ENCODE data around the gene MBD3L2.
"Not testable (repeated sequence)": the region's sequence is repeated elsewhere in the genome, so short reads cannot be mapped to it uniquely, and the experiment has no call there.

The MBD3L2 gene

DNA sequence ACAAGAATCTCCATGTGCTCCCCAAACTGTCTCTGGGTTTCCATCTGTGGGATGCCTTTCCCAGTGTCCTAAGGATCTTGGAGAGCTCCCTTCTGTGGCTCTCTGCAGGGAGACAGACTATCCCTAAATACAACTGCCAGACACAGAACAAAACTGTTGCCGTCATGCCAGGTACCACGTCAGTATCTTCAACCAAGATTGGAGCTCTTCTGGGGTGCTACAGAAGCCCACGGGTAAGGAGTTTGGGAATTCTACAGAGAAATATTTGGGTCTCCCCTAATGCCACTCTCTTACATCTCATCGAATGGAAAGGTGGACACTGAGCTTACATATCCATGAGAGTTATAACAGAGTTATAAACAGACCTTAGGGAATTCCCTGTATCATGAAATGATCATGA, 14.2 kb downstream of the MBD3L2 start:
- DNase-seq = no peak

DNA sequence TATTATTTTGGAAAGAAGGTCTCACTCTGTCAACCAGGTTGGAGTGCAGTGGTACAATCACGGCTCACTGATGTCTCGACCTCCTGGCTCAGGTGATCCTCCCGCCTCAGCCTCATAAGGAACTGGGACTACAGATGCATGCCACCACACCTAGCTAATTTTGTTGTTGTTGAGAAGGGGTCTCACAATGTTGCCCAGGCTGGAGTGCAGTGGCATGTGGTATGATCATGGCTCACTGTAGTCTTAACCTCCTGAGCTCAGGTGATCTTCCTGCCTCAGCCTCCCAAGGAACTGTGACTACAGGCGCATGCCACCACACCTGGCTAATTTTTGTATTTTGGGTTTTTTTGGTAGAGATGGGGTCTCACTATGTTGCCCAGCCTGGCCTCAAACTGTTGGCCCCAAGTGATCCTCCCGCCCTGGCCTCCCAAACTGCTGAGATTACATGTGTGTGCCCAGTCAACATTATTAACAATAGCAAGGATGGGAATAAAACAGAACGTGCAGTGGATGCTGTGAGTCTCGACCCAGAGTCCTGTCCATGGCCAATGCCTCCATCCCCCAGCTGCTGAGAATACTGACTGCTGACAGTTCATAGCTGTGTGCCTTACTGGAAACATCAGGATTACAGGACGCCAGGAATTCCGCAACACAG, 14.8 kb downstream of the MBD3L2 start:
- no peak for DNase-seq

DNA sequence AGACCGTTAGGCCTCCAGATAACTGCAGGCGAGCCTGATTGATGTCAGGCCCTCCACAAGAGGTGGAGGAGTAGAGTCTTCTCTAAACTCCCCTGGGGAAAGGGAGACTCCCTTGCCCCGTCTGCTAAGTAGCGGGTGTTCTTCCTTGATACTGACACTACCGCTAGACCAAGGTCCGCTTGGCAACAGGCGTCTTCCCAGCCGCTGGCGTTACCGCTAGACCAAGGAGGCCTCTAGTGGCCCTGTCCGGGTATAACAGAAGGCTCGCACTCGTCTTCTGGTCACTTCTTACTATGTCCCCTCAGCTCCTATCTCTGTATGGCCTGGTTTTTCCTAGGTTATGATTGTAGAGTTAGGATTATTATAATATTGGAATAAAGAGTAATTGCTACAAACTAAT, 18.0 kb downstream of the MBD3L2 start:
- not testable (repeated sequence) for DNase-seq

DNA sequence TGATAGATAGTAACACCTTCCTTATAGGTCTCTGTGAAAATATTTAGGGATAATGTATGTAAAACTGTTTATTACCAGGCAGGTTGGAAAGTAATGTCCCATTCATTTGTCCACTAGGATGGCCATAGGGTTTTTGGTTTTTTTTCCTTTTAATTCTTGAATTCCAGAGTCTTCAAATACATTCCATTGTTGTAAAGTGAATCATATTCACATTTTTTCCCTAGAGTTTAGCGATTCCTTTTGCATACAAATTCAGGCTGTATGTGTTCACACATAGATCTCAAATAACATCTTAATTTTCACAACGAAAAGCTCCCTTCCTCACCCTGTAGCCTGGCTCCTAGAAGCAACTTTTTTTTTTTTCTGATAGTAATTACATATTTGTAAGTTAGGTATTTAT, 18.6 kb downstream of the MBD3L2 start:
- no peak for DNase-seq

DNA sequence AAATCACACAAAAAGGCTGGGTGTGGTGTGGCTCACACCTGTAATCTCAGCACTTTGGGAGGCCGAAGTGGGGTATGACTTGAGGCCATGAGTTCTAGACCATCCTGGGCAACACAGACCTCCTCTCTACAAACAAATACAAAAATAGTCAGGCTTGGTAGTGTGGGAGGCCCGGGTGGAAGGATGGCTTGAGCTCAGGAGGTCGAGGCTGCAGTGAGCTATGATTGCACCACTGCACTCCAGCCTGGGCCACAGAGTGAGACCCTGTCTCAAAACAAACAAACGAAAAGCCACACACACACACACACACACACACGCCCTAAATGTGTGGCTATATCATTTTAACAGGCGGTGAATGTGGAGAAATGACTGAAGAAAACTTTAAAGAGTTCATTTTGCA, 19.5 kb downstream of the MBD3L2 start:
- DNase-seq = no peak

DNA sequence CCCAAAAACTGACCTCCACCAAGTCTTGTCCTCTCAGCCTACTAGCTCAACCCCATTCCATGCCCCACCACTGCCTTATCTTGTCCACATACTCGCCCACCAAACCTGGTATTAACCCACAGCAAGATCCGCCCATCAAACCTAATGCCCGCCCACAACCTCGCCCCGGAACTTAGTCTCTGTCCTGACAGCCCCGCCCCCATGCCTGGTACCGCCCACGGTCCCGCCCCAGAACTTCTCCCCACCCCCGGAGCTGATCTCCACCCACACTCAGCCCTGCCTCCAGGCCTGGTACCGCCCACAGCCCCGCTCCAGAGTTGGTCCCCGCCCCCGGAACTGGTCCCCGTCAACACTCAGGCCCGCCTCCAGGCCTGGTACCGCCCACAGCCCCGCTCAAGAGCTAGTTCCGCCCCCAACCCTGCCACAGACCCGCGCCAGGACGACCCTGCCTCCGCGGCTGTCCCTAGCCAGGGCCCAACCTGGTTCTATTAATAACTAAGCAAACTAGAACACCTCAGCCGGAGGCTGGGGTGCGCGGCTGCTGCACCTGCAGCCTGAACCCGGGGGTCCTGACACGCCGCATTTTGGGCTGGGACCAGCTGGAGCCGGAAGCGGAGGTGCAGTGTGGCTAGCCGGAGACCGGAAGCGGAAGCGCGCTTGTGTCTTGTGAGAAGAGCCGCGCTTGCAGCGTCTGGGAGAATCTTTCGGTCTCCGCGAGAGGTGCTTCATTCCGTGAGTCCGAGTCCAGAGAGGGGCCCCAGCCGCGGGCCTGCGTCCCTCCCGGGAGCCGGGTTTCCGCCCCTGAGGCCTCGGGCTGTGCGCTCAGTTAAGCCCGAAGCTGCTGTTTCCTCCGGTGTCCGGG, 20.2 kb downstream of the MBD3L2 start, which contains the start of gene ZNF557:
ZNF557 (plus strand) TSS at position 662 of the 862 bp plus-strand sequence. CDS start 5,372 bp downstream, outside the sequence.
- DNase-seq = peak; percentile 92

DNA sequence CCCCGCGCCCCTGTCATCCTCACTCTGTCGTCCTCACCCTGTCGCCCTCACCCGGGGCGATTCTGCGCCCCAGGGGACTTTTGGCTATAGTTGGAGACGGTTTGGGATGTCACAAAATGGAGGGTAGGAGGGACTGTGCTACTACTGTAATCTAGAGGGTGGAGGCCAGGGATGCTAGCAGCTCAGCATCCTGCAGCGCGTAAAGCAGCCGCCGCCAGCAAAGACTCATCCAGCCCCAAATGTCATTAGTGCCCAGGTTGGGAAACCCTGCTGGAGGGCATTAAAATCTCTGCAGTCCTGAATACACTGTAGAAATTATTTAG, 20.7 kb downstream of the MBD3L2 start:
- no peak for DNase-seq

DNA sequence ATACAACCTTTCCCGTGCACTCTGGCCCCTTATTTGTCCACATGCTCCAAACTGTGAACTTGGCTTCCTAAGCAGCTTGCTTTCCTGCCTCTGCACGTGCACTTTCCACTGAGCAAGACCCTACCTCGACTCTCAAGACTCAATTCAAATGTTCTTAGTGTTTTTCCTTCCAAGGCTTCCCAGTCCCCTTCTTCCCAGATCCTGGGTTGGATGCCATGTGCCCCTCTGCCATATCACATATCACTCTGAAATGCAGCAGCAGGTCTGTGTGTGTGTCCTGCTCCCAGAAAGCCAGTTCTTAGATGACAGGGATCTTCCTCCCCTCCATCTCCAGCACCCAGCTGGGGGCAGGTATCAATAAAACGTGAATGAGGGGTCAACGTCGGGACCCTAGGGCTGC, 23.4 kb downstream of the MBD3L2 start:
- no peak for DNase-seq

DNA sequence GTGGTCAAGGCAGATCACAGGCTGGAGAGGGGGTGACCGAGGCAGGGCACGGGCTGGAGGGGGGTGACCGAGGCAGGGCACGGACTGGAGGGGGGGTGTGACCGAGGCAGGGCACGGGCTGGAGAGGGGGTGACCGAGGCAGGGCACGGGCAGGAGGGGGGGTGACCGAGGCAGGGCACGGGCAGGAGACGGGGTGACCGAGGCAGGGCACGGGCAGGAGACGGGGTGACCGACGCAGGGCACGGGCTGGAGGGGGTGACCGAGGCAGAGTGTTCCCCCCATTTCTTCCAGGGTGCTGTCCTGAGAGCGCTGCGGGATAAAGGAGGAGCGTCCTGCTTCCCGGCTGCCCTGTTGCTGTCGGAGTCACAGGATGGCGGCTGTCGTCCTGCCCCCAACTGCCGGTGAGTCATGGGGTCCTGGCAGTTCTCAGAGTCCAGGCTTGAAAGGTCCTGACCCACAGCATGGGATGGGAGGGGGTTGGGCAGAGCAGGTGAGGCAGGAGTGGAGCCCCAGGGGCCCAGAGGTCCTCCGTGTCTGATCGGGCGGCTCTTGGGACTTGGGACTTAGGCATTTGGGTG, 25.7 kb downstream of the MBD3L2 start:
- no peak for DNase-seq

DNA sequence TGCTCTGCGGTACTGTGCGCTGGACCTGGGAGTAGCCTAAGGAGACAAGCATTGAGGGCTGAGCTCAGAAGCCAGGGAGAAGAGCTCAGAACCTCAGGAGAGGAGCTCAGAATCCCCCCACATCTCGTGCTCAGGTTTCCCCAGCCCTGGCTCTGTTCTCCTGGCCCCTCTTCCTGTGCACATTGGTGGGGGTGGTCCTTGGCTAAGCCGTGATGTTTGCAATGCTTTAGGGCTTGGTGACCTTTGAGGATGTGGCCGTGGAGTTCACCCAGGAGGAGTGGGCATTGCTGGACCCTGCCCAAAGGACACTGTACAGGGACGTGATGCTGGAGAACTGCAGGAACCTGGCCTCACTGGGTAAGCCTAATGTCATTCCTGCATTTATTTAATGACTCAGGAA, 27.0 kb downstream of the MBD3L2 start:
- DNase-seq = no peak

DNA sequence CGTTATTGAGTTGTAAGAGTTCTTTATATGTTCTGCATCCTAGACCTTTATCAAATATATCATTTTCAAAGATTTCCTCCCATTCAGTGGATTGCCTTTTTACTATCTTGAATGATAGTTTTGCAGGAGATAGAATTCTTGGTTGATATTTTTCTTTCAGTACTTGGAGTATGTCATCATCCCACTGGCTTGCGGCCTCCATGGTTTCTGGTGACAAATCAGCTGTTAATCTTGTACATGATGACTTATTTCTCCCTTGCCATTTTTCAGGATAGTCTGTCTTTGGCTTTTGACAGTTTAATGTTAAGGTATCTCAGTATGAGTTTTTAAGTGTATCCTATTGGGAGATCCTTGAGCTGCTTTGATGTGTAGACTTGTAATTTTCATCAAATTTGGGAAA, 28.9 kb downstream of the MBD3L2 start:
- no peak for DNase-seq

DNA sequence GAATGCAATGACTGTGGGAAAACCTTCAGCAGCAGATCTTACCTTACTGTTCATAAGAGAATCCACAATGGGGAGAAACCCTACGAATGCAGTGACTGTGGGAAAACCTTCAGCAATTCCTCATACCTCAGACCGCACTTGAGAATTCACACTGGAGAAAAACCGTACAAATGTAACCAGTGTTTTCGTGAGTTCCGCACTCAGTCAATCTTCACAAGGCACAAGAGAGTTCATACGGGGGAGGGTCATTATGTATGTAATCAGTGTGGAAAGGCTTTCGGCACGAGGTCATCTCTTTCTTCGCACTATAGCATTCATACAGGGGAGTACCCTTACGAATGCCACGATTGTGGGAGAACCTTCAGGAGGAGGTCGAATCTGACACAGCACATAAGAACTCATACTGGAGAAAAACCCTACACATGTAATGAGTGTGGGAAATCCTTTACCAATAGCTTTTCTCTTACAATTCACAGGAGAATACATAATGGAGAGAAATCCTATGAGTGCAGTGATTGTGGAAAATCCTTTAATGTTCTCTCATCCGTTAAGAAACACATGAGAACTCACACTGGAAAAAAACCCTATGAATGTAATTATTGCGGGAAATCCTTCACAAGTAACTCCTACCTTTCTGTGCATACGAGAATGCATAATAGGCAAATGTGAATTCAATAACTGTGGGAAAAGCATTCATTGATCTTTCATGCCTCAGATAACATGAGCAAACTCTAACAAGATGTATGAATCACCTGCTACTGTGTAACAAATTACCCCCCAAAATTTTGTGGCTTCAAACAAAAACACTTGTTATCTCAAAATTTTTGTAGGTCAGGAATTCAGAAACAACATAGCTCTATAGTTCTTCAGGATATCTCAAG, 34.2 kb downstream of the MBD3L2 start:
- DNase-seq = no peak

DNA sequence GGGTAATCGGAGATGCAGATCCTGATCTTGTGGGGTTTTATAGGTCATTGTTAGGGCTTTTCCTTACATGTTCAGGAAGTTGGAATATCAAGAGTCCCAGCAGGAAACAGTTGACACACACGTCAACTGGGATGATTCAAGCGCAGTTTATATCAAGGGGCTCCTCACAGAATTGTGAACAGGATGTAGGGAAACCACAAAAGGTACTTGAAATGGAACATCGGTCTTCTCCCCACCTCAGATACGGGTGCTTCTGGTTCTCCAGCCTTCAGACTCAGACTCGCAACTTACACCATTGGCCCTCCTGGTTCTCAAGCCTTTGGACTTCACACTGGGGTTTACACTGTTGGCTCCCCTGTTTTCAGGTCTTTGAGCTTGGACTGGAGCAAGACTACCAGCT, 39.9 kb downstream of the MBD3L2 start:
- no peak for DNase-seq

DNA sequence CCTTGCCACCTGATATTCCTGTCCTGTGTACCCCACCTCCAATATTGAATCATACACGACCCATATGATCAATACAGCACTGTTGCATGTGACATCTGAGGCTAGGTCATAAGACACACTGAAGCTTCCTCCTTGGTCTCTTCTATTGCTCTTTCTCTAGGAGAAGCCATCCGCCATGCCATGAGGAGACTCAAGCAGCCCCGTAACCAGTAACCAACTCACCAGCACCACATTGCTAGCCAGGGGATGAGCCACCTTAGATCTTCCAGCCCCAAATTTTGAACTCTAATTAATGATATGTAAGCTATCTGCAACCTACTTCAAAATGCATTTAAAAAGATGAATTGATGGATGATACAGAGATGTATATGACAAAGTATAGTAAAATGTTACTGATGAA, 49.0 kb downstream of the MBD3L2 start:
- no peak for DNase-seq

DNA sequence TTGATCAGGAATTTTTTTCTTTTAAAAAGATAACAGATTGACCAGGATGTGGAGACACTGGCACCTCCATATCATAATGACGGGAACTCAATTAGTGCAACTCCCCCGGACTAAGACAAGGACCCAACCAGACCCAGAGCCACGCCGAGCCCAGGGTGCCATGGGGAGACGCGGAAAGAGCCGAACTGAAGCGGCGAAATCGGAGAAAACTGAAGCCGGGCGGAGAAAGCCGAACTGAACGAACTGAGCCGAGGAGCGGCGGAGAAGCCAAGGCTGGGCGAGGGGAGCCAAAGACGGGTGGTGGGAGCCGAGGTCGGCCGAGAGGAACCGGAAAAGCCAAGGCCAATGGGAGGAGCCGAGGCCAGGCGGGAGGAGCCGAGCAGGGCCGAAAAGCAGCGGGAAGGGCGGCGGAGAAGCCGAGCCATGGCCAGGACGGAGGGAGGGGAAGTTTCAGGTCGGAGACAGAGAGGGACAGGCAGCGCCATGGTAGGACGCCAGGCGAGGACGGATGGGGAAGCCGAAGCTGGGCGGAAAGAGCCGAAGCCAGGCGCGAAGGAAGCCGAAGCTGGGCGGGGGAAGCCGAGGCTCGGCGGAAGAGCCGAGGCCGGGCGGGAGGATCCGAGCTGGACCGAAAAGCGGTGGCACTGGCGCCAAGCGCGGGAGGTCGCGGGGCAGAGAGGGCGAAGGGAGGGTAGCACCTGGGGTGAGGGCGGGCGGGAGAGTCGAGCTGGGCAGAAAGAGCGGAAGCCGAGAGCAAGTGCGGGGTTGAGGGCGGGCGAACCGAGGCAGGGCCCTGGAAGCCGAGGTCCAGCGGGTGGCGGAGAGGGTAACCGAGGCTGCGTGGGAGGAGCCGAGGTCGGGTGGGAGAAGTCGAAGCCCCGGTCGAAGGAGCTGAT, 49.8 kb downstream of the MBD3L2 start:
- DNase-seq = peak; percentile 28

DNA sequence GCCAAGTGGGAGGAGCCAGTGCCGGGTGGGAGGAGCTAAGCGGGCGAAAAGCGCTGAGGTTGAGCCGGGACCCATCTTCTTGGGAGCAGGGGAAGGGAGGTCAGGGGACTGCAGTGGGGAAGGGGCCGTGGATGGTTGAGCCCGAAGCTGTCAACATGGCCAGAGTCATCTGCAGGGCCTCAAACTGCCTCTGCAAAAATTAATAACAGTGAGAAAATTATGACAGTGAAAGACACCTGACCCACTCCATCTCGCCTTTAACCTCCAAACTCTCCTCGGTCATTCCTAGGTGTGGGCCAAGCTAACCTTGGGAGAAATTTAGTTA, 50.4 kb downstream of the MBD3L2 start:
- no peak for DNase-seq

All from GOT3 (cell line).